GM19438 (cell line): ENCODE results near the gene SATB2.

Source experiments
- ATAC-seq: cut with Tn5 transposase; IDR thresholded peaks from one replicate; pipeline ENCODE4 v1.9.1; 2021; ENCODE audit warnings: low read depth; ENCODE audit not compliant: unreplicated experiment

Gene SATB2

DNA sequence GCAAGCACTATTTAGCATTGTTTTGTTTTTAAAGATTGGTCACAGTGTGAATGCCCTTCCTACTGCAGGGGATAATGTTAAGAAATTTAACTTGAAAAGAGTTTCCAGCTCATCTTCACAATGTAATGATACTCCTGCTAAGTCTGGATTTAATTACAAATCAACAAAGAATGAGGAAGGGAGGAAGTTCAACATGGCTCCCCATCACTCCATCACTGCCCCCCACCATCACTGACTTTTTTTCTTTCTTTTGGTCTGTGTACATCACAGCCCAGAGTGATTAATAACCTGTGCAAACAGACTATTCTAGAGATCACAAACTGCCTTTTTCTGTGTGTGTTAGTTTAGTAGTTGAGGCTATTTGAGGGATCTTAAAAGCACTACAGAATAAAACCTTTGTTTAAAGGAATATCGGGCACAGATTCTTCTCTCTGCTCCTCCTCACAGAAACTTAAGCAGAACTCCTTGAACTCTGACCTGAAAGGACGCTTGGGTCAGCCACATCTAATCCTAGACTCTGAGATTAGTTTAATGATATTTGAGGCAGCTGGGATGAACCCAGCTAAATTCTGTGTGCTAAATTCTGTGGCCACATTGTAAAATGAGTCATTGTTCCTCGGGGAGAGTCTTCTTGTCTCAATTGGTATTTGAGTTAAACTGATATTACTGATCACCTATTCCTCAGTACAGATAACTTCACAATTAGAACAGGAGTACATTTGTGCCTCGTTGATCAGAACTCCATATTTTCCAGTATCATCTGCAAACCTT is 47.8 kb downstream of the SATB2 start:
- no peak for ATAC-seq

GRCh38 chr2:199407421-199407820 is 50.3 kb downstream of the SATB2 start:
- ATAC-seq = no peak

GRCh38 chr2:199405241-199405640 is 52.5 kb downstream of the SATB2 start:
- no peak for ATAC-seq

DNA sequence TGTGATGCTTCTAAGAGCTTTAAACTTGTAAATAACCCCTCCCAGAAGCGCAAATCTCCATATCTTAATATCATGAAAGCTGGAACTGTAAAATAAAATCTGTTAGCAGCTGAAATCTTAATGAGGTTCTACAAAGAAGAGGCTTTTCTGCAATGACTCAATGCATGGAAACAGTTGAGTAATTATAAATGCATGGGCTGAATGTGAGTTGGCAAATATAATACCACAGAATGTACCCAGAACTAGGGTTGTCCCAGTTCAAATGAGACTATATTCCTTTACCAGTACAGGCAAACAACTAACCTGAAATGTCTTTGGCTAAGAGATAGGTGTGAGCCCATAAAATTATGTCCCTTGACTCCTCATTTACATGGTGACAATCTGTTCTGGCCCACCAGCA is 52.9 kb downstream of the SATB2 start:
- ATAC-seq = no peak

- no peak for ATAC-seq
These were observed 62.4 kb downstream of the SATB2 start for GRCh38 chr2:199395311-199395710.

- no peak for ATAC-seq
These were observed 65.4 kb downstream of the SATB2 start for GRCh38 chr2:199392363-199392762.

DNA sequence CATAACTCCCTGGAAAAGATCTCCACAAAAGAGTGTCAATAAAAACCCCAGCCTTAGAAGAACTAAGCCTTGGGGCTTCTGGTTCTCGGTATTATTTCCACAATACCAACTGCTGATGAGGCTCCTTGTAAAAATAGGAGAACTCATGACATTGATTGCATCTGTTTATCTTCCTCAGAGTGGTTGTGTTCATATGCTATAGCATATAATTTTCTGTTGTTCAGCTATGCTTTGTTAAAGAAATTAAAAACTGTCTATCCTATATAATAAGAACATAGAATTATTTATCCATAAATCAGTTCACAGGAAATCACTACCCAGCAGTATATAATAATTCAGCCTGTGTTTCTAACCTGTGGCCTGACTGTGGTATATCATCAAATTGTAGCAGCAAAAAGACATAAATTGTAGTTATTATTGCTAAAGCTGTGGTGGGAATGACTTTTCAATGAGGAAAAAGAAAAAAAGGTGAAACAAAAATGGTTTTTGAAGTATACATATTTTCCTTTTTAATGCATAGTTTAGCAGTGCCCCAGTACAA is 68.9 kb downstream of the SATB2 start:
- no peak for ATAC-seq

DNA sequence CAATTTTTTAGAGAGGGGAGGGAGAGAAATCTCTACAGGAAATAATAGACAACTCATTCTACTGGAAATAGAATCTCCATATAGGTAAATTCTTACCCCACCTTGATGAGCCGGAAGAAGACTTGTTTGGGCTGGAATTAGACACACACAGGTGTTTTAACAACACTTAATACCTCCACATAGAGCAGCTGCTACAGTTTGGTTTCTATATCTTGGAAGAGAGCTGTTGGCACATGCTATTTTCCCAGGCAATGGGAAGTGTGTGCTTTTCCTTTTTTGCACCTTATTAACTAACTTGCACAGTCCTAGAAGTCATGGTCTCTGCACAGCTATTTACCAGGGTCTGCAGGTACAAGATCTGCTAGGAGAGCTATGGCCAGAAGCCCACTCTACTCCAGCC is 73.7 kb downstream of the SATB2 start:
- no peak for ATAC-seq

GRCh38 chr2:199383021-199383420 is 74.7 kb downstream of the SATB2 start:
- ATAC-seq = no peak

DNA sequence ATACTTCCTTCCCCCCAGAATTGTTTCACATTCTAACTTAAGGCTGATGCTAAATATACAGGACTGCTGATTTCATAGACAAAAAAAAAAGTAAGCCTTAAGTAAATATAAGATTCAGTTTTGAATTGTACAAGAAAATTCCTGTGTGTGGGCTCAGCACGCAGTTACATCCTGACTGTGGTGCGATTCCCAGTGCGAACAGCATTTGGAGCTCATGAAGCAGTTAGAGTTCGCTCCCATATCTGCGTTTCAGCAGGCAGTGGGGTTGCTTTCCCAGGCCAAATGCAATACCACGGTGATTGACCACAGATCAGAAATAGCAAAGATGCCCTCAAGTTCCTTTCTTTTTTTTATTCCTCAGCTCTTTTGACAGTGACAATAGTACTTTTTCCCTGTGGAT is 75.6 kb downstream of the SATB2 start:
- no peak for ATAC-seq

DNA sequence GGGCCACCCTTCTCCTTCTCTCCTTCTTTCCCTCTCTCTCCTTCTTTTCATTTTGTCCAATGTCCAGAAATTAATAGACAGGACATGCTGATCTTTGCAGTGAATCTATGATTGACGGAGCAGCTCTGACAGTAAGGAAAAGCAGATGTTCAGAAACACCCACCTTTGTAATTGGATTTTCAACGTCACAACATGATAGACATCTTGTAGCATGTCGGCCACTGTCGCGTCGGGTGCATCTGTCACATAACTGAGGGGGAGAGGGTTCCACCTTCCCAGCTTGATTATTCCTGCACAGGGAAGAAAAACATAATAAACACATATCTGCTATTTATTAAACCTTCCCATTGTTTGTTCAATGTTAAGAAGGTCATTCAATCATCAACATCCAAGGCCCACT is 76.2 kb downstream of the SATB2 start:
- no peak for ATAC-seq

- no peak for ATAC-seq
These were observed 78.6 kb downstream of the SATB2 start for GRCh38 chr2:199378948-199379650.

DNA sequence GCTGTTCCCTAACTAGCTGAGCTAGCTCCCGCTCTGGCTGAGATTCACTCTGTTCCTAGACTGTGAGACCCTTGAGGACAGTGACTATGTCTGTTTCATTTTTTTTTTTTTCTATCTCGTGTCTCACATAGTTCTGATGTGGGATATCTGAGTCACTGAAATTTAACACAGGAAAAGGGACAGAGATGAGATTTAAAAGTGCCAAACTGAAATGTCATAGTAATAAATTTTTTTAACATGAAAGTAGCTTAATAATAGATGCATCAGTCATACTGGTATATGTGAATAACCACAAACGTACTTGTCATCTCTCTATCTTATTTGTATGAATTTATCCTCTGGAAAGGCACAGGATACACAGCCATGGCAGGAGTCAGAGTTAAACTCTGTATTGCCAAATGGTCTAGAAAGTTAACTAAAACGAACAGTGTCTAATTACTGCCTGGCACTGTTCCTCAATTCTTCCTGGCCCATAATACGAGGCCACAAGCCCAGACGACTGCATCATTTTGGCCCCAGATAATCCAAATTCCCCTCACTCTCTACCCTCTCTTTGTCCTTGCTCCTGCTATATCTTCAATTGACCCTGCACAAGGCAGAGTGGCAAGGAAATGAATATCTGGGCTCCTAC is 87.5 kb downstream of the SATB2 start:
- no peak for ATAC-seq

DNA sequence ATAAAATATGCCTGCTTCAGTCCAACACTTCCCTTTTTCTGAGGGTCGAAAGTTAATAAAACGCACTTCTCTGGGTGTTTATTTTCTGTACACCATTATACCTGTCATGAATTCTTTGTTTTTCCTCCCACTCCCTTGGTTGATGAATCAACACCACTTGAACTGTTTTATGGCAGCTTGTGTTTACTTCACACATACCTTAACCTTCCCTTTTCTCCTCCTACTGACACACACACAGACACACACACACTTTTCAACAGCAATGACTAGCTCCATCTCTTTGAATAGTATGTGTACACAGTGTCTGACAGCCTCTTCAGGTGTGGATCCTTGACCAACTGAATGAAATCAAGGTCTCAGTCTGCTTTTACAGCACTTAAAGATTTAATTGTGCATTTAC is 91.3 kb downstream of the SATB2 start:
- no peak for ATAC-seq

DNA sequence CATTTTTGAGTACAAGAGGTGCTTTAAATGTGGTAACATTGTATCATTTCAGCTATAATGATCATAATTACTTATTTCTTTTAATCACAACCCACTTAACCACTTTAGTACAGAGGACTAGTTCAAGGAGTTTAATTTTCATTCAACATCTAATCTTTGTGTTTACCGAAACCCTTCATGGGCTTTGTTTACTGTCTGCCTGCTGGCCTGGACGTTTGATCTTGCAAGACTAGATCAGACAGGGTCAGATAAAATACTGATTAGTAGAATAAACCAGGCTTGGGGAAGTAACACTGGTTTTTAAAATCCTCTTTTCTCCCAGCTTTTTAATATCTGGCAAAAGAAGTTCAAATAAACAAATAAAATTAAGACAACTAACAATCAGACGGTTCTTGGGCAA is 93.6 kb downstream of the SATB2 start:
- no peak for ATAC-seq

- ATAC-seq = no peak
These were observed 101.3 kb downstream of the SATB2 start for GRCh38 chr2:199356412-199356811.

DNA sequence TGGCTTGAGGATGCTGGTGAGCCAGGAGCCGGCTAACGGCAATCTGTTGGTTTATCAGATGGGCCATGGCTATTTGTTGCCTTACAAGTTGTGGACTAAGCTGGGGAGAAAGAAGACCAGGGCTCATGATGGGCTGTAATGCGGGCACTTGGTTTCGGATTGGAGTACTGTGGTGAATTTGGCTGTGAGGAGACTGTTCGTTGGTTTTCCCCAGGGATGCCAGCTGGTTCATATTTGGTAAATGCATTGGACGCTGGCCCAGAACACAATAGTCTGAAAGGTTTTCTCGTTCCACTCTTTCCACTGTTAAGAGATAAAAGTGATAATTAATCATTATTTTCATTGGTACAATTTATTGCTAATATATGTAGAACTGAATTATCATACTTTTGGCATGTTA is 108.9 kb downstream of the SATB2 start:
- no peak for ATAC-seq

DNA sequence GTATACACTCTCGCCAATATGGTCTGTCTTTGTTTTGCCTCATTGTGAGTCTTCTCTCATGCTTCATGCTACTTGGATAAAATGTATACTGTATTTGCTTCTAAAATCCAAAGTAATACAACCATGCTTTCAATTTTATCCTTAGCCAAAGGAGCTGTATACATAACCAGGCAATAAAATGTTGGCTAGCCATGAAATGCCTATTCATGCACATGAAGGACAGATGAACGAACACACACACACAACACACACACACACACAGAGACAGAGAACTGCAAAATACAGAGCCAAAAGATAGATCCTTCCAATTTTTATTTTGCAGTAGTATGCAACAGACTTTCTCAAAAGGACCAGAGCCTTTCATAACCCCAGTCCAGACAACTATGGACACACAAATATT is 113.7 kb downstream of the SATB2 start:
- no peak for ATAC-seq

DNA sequence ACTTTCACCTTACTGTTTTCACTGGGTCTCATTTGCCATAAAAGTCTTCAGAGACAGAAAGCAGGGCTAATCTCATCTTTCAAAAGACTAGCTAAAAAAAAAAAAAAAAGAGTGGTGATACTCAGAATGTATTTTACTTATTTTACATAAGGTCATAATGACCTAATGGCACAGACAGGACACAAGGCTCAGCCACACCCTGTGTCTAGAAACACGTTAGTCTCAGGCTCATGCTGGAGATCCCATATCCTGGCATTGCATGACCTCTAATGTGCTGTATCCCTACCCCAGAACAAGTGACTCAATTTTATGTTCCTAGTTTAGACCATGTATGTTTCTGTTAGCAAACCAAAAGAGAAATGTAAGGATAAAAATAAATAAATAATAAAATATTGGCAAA is 115.4 kb downstream of the SATB2 start:
- no peak for ATAC-seq

DNA sequence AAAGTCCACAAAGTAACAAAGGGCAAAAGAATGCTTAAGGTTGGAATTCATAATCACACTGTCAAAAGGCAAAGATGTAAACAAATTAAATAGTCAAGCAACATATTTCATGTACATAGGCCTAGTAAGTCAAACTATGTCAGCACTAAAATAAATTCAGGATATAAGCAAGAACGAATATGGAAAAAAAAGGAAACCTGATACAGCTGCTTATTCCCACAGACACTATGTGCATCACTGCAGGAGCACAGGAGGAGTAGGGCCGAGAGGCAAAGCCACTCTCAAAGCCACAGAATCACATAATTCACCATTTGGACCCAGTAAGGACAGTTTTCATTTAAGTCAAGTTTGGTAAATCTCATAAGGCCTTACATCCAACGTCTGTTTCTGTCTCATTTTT is 116.6 kb downstream of the SATB2 start:
- ATAC-seq = no peak

- ATAC-seq = no peak
These were observed 117.7 kb downstream of the SATB2 start for GRCh38 chr2:199339891-199340605.
